Transverse colon (tissue), 4 donors: ENCODE data around the gene ZFPM1.

Experiments used
- CTCF ChIP-seq, 5 experiments: fragments of 200-600 bp in 3 of 5; fragments of 450-650 bp in 2 of 5; sonication (generic) in 3 of 5; IDR thresholded peaks; 1 replicate in 2 of 5; 2 replicates in 3 of 5; pipeline ENCODE4 v1.5.1; 2016 to 2017; ENCODE audit warnings: antibody characterized with exemption in 5 of 5, inconsistent platforms in 3 of 5, mild to moderate bottlenecking in 2 of 5, moderate library complexity in 1 of 5
- EP300 ChIP-seq: sonication (generic); formaldehyde crosslinking; IDR thresholded peaks from one replicate; pipeline ENCODE4 v1.6.1; 2017; ENCODE audit warnings: antibody characterized with exemption, low read depth
- POLR2A ChIP-seq: fragments of 450-650 bp; IDR thresholded peaks from one replicate; pipeline ENCODE4 v1.6.1; 2016; ENCODE audit warnings: antibody characterized with exemption, mild to moderate bottlenecking, moderate library complexity
- POLR2AphosphoS5 ChIP-seq, 3 donors: sonication (generic); formaldehyde crosslinking; IDR thresholded peaks; one replicate each; pipeline ENCODE4 v1.6.1; 2016; ENCODE audit warnings: antibody characterized with exemption in 3 of 3

- TF ChIP-seq POLR2A: no peak
- TF ChIP-seq CTCF (IDR thresholded peaks at IDR 0.05): peak; percentile 76 to 93 (median 91)
- no peak for TF ChIP-seq EP300
- TF ChIP-seq POLR2AphosphoS5 (IDR thresholded peaks at IDR 0.05): no peak
Measured at GRCh38 chr16:88437367-88437964, 15.6 kb upstream of the ZFPM1 start.
